HEK293T (cell line): Measurements from ENCODE around the gene COA3.

Experiments
- CTCF ChIA-PET: fragments of 350-600 bp; formaldehyde crosslinking; extraction: SDS; loops from one replicate; lab custom pipeline; 2021; ENCODE audit warnings: antibody characterized with exemption, inconsistent platforms; lab: Yijun Ruan, JAX
- POLR2A ChIA-PET: fragments of 350-600 bp; formaldehyde crosslinking; extraction: SDS; loops from one replicate; lab custom pipeline; 2020; ENCODE audit warnings: antibody characterized with exemption, inconsistent platforms; lab: Yijun Ruan, JAX
- DNase-seq: peaks from one replicate; pipeline ENCODE4 v3.0.0; 2012; ENCODE audit warnings: mixed read lengths; ENCODE audit errors: extremely low spot score
- ARNT ChIP-seq: fragments of 450-650 bp; IDR thresholded peaks from 2 replicates; pipeline ENCODE4 v1.6.1; 2017; ENCODE audit warnings: mild to moderate bottlenecking
- BHLHE40 ChIP-seq: fragments of 450-650 bp; IDR thresholded peaks from 2 replicates; pipeline ENCODE4 v1.6.1; 2016; ENCODE audit warnings: mild to moderate bottlenecking, moderate library complexity, borderline replicate concordance
- CTBP1 ChIP-seq: fragments of 450-650 bp; IDR thresholded peaks from 2 replicates; pipeline ENCODE4 v1.6.1; 2016; ENCODE audit warnings: borderline replicate concordance
- ELF4 ChIP-seq: fragments of 450-650 bp; IDR thresholded peaks from 2 replicates; pipeline ENCODE4 v1.6.1; 2017; ENCODE audit warnings: antibody characterized with exemption
- FOXA1 ChIP-seq: fragments of 450-650 bp; IDR thresholded peaks from 2 replicates; pipeline ENCODE4 v1.6.1; 2016; ENCODE audit warnings: mild to moderate bottlenecking
- FOXK2 ChIP-seq: fragments of 450-650 bp; IDR thresholded peaks from 2 replicates; pipeline ENCODE4 v1.6.1; 2016; ENCODE audit warnings: mild to moderate bottlenecking
- FOXM1 ChIP-seq: fragments of 450-650 bp; IDR thresholded peaks from 2 replicates; pipeline ENCODE4 v1.6.1; 2017; ENCODE audit warnings: mild to moderate bottlenecking, borderline replicate concordance
- HDGF ChIP-seq: fragments of 450-650 bp; IDR thresholded peaks from 2 replicates; pipeline ENCODE4 v1.6.1; 2017; ENCODE audit warnings: antibody characterized with exemption, borderline replicate concordance
- L3MBTL2 ChIP-seq: fragments of 450-650 bp; conservative IDR thresholded peaks from 2 replicates; pipeline ENCODE4 v1.6.1; 2016; ENCODE audit warnings: mild to moderate bottlenecking
- LEF1 ChIP-seq: fragments of 450-650 bp; IDR thresholded peaks from 2 replicates; pipeline ENCODE4 v1.6.1; 2017; ENCODE audit warnings: mild to moderate bottlenecking, borderline replicate concordance
- NFRKB ChIP-seq: fragments of 450-650 bp; IDR thresholded peaks from 2 replicates; pipeline ENCODE4 v1.6.1; 2016; ENCODE audit warnings: mild to moderate bottlenecking, moderate library complexity
- PKNOX1 ChIP-seq: fragments of 450-650 bp; IDR thresholded peaks from 2 replicates; pipeline ENCODE4 v1.6.1; 2016
- SP1 ChIP-seq: fragments of 450-650 bp; IDR thresholded peaks from 2 replicates; pipeline ENCODE4 v1.6.1; 2017
- SUZ12 ChIP-seq: fragments of 450-650 bp; IDR thresholded peaks from 2 replicates; pipeline ENCODE4 v1.6.1; 2016; ENCODE audit warnings: mild to moderate bottlenecking
- TARDBP ChIP-seq: fragments of 450-650 bp; IDR thresholded peaks from 2 replicates; pipeline ENCODE4 v1.6.1; 2016
- ZNF384 ChIP-seq: fragments of 450-650 bp; IDR thresholded peaks from 2 replicates; pipeline ENCODE4 v1.6.1; 2016

The COA3 gene

GRCh38 chr17:42782166-42783061 is 16.1 kb downstream of the COA3 start:
- no peak for TF ChIP-seq CTBP1
- TF ChIP-seq ELF4, result no peak
- no peak for TF ChIP-seq SP1
- no peak for TF ChIP-seq PKNOX1
- TF ChIP-seq ZNF384, result no peak
- no peak for TF ChIP-seq NFRKB
- TF ChIP-seq FOXK2, result no peak
- TF ChIP-seq BHLHE40, result no peak
- TF ChIP-seq TARDBP, result no peak
- TF ChIP-seq FOXM1, result no peak
- TF ChIP-seq L3MBTL2, result no peak
- TF ChIP-seq FOXA1, result no peak
- TF ChIP-seq LEF1, result no peak
- no peak for TF ChIP-seq HDGF
- TF ChIP-seq ARNT, result no peak
- TF ChIP-seq SUZ12, result no peak
- ChIA-PET CTCF (interaction anchor here (1.1 kb wide), 1 partner anchor 19 kb away, joined by 3 read pairs; no protein-coding TSS in a partner anchor), POLR2A (interaction anchor here (0.7 to 2.5 kb wide), 2 partner anchors 9 to 16 kb away, joined by 3 to 11 read pairs; partner anchors contain the start of genes CNTD1, COA3 and VPS25)
- DNase-seq, result no peak

- CTCF ChIA-PET, result no interaction called here
- DNase-seq, result no peak
- POLR2A ChIA-PET, result interaction anchor here (0.7 to 2.5 kb wide), 2 partner anchors 8 to 17 kb away, joined by 3 to 11 read pairs; partner anchors contain the start of genes CNTD1, COA3 and VPS25
- no peak for TF ChIP-seq PKNOX1
- TF ChIP-seq ZNF384, result no peak
- TF ChIP-seq SP1, result no peak
- no peak for TF ChIP-seq L3MBTL2
- no peak for TF ChIP-seq ELF4
- no peak for TF ChIP-seq TARDBP
- TF ChIP-seq HDGF, result no peak
- TF ChIP-seq FOXK2, result no peak
- no peak for TF ChIP-seq ARNT
- no peak for TF ChIP-seq BHLHE40
- TF ChIP-seq LEF1, result no peak
- no peak for TF ChIP-seq CTBP1
- TF ChIP-seq SUZ12, result no peak
Observed at GRCh38 chr17:42781639-42782165, 16.8 kb downstream of the COA3 start.

- CTCF ChIA-PET, result no interaction called here
- POLR2A ChIA-PET, result interaction anchor here (0.6 to 2.5 kb wide), 5 partner anchors 8 to 17 kb away, joined by 3 to 11 read pairs (median 3); partner anchors contain the start of genes CNTD1, COA3 and VPS25
- TF ChIP-seq FOXA1, result no peak
- no peak for DNase-seq
Observed at GRCh38 chr17:42780851-42781638, 17.5 kb downstream of the COA3 start.

GRCh38 chr17:42779936-42780850 is 18.3 kb downstream of the COA3 start, which contains the start of gene WNK4:
TSS of gene WNK4 (plus strand) at chr17:42780610. CDS start at chr17:42780699, 89 bp downstream.
- no peak for DNase-seq
- CTCF ChIA-PET, result interaction anchor here (0.6 kb wide), 1 partner anchor 624 kb away, joined by 3 read pairs; no protein-coding TSS in a partner anchor
- POLR2A ChIA-PET, result interaction anchor here (0.6 to 1.0 kb wide), 3 partner anchors 8 to 18 kb away, joined by 3 read pairs; partner anchors contain the start of gene COA3
- no peak for TF ChIP-seq ELF4

- no peak for DNase-seq
- ChIA-PET POLR2A (no interaction called here), CTCF (interaction anchor here (0.6 kb wide), 1 partner anchor 623 kb away, joined by 3 read pairs; no protein-coding TSS in a partner anchor)
- TF ChIP-seq SP1 (no peak), ARNT (no peak), PKNOX1 (no peak), FOXM1 (no peak), FOXK2 (no peak)
Observed at GRCh38 chr17:42779304-42779935, 19.1 kb downstream of the COA3 start.
